ENCODE measurements around the gene FSIP1. TPM values are rescaled to one million over a fixed set of nuclear protein-coding genes. Genes with fewer than 3 reads are reported as not detected.
"Not testable (repeated sequence)": the region's sequence is repeated elsewhere in the genome, so short reads cannot be mapped to it uniquely, and the experiment has no call there.

The FSIP1 gene
- total RNA-seq, 1 donor from 2014 or later, result 2.5 TPM

DNA sequence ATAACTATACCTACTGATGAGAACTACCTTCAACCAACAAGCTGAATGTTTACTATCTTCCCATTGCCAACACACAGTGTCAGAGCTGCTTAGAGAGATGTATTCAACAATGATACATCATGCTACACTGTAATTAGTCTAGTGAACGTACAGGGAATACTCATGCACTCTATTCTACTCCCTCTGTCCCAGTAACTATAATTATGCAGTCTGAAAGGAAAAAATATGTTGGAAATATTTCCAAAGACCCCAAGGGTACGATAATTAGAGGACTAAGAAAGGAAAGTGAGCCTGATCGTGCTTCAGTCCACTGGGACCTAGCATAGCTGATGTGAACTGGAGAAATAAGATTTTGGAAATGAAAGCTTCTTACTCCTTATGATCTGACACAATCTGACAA is 36.9 kb upstream of the FSIP1 start:
- no peaks in the 10 kb centered on the region for H3F3A ChIP-seq (ENCODE audit: low read depth)
- H3K4me3 ChIP-seq, result no peak overlapping the region
- H4K20me1 ChIP-seq (ENCODE audit: low read depth), result no peaks in the 10 kb centered on the region
- H3K9me3 ChIP-seq (ENCODE audit: low read depth), result no peaks in the 10 kb centered on the region
- Mint-ChIP-seq H3K27ac (no peak overlapping the region), H3K9me3 (no peaks in the 10 kb centered on the region), H3K4me3 (no peak overlapping the region), H3K27me3 (ENCODE audit: insufficient read depth, low read depth) (peaks cover 4% of the 10 kb centered on the region), H3K36me3 (no peaks in the 10 kb centered on the region), H3K4me1 (peaks cover 12% of the 10 kb centered on the region)
- no peak overlapping the region for H2AFZ ChIP-seq (replicated peaks)
- no peak for TF ChIP-seq CTCF (IDR thresholded peaks at IDR 0.05)
- no peak for TF ChIP-seq EZH2phosphoT487 (IDR thresholded peaks at IDR 0.05)
- TF ChIP-seq EZH2 (IDR thresholded peaks at IDR 0.05), result no peak
- H3K4me1 ChIP-seq, result no peaks in the 10 kb centered on the region
- H3K79me2 ChIP-seq (ENCODE audit: low read depth), result peaks cover 24% of the 10 kb centered on the region
- no peak overlapping the region for H3K4me2 ChIP-seq
- H3K36me3 ChIP-seq, result no peaks in the 10 kb centered on the region
- no peak for DNase-seq (ENCODE audit: low spot score)
- H3K27me3 ChIP-seq, result no peaks in the 10 kb centered on the region
- no peak overlapping the region for H3K27ac ChIP-seq
- no peak overlapping the region for H3K9ac ChIP-seq

GRCh38 chr15:39817892-39818291 is 35.3 kb upstream of the FSIP1 start:
- Mint-ChIP-seq H3K27ac (no peak overlapping the region), H3K36me3 (no peaks in the 10 kb centered on the region), H3K27me3 (ENCODE audit: insufficient read depth, low read depth) (no peaks in the 10 kb centered on the region), H3K9me3 (no peaks in the 10 kb centered on the region), H3K4me3 (no peak overlapping the region), H3K4me1 (peaks cover 12% of the 10 kb centered on the region)
- H3K9me3 ChIP-seq (ENCODE audit: low read depth), result no peaks in the 10 kb centered on the region
- no peaks in the 10 kb centered on the region for H3K36me3 ChIP-seq
- no peak for DNase-seq (ENCODE audit: low spot score)
- H3K4me2 ChIP-seq, result no peak overlapping the region
- no peaks in the 10 kb centered on the region for H4K20me1 ChIP-seq (ENCODE audit: low read depth)
- H3K9ac ChIP-seq, result no peak overlapping the region
- no peak overlapping the region for H2AFZ ChIP-seq (replicated peaks)
- H3K27me3 ChIP-seq, result no peaks in the 10 kb centered on the region
- H3F3A ChIP-seq (ENCODE audit: low read depth), result no peaks in the 10 kb centered on the region
- H3K4me3 ChIP-seq, result no peak overlapping the region
- no peaks in the 10 kb centered on the region for H3K4me1 ChIP-seq
- no peak for TF ChIP-seq EZH2phosphoT487 (IDR thresholded peaks at IDR 0.05)
- no peak for TF ChIP-seq EZH2 (IDR thresholded peaks at IDR 0.05)
- TF ChIP-seq CTCF (IDR thresholded peaks at IDR 0.05), result no peak
- peaks cover 23% of the 10 kb centered on the region for H3K79me2 ChIP-seq (ENCODE audit: low read depth)
- no peak overlapping the region for H3K27ac ChIP-seq

GRCh38 chr15:39814489-39814888 is 31.8 kb upstream of the FSIP1 start:
- no peak for DNase-seq (ENCODE audit: low spot score)

GRCh38 chr15:39812651-39813050 is 30.0 kb upstream of the FSIP1 start:
- not testable (repeated sequence) for H3K4me3 ChIP-seq; H3K27ac ChIP-seq; H4K20me1 ChIP-seq (ENCODE audit: low read depth); H3K4me2 ChIP-seq; H3K27me3 ChIP-seq; H3F3A ChIP-seq (ENCODE audit: low read depth); H3K9ac ChIP-seq; H3K36me3 Mint-ChIP-seq; H2AFZ ChIP-seq (replicated peaks); H3K27me3 Mint-ChIP-seq (ENCODE audit: insufficient read depth, low read depth); H3K4me3 Mint-ChIP-seq; DNase-seq (ENCODE audit: low spot score); H3K9me3 ChIP-seq (ENCODE audit: low read depth); H3K27ac Mint-ChIP-seq; H3K9me3 Mint-ChIP-seq; H3K4me1 Mint-ChIP-seq; H3K36me3 ChIP-seq
- peaks cover 13% of the 10 kb centered on the region for H3K4me1 ChIP-seq
- H3K79me2 ChIP-seq (ENCODE audit: low read depth), result peaks cover 18% of the 10 kb centered on the region

More at GRCh38 chr15:39814489-39814888, 31.8 kb upstream of the FSIP1 start:
- H3K27ac Mint-ChIP-seq, result no peak overlapping the region
- no peaks in the 10 kb centered on the region for H3K9me3 ChIP-seq (ENCODE audit: low read depth)
- H3K4me1 ChIP-seq, result no peaks in the 10 kb centered on the region
- H3K36me3 ChIP-seq, result no peaks in the 10 kb centered on the region
- H3K4me3 ChIP-seq, result no peak overlapping the region
- H3K79me2 ChIP-seq (ENCODE audit: low read depth), result peaks cover 18% of the 10 kb centered on the region
- no peak overlapping the region for H3K4me3 Mint-ChIP-seq
- no peaks in the 10 kb centered on the region for H3F3A ChIP-seq (ENCODE audit: low read depth)
- no peak for TF ChIP-seq CTCF (IDR thresholded peaks at IDR 0.05)
- no peak for TF ChIP-seq EZH2phosphoT487 (IDR thresholded peaks at IDR 0.05)
- TF ChIP-seq EZH2 (IDR thresholded peaks at IDR 0.05), result no peak
- no peaks in the 10 kb centered on the region for H4K20me1 ChIP-seq (ENCODE audit: low read depth)
- H2AFZ ChIP-seq (replicated peaks), result no peak overlapping the region
- no peak overlapping the region for H3K4me2 ChIP-seq
- H3K27me3 ChIP-seq, result no peaks in the 10 kb centered on the region
- H3K27me3 Mint-ChIP-seq (ENCODE audit: insufficient read depth, low read depth), result peaks cover 2% of the 10 kb centered on the region
- H3K9me3 Mint-ChIP-seq, result no peaks in the 10 kb centered on the region
- no peaks in the 10 kb centered on the region for H3K36me3 Mint-ChIP-seq
- no peak overlapping the region for H3K27ac ChIP-seq
- H3K4me1 Mint-ChIP-seq, result peaks cover 12% of the 10 kb centered on the region
- H3K9ac ChIP-seq, result no peak overlapping the region

All from neural progenitor cell (in vitro differentiated cells).